SK-N-SH (cell line): ENCODE data around the gene BTBD9. TPM values are rescaled to one million over a fixed set of nuclear protein-coding genes. Genes with fewer than 3 reads are reported as not detected.

Experiments
- CTCF ChIA-PET: fragments of 300-600, 350-600 bp; formaldehyde crosslinking; extraction: SDS; loops from one replicate; lab custom pipeline; 2021; lab: Yijun Ruan, JAX
- POLR2A ChIA-PET: fragments of 350-600 bp; sonication (Branson Sonifier 250); formaldehyde crosslinking; extraction: SDS; loops from one replicate; lab custom pipeline; 2020; ENCODE audit warnings: antibody characterized with exemption, inconsistent platforms; lab: Yijun Ruan, JAX
- DNase-seq: peaks from one replicate; pipeline ENCODE4 v3.0.0; 2012
- H2AFZ ChIP-seq: fragments of 200-600 bp; sonication (generic); 2 replicates; pipeline ENCODE4 v1.8.1; 2016; ENCODE audit warnings: antibody characterized with exemption, mild to moderate bottlenecking, low read depth
- H3F3A ChIP-seq: fragments of 200-600 bp; sonication (generic); replicated peaks from 2 replicates; pipeline ENCODE3; 2016; ENCODE audit warnings: antibody characterized with exemption, mild to moderate bottlenecking; ENCODE audit not compliant: insufficient read depth
- H3K27ac ChIP-seq, 2 experiments: fragments of 200-500 bp in 1 of 2; fragments of 200-600 bp in 1 of 2; sonication (Bioruptor generic) in 1 of 2; sonication (generic), shearing (Covaris generic) in 1 of 2; 2 replicates each; pipeline versions ENCODE4 v1.5.1 to v1.6.1; 2014 to 2016; ENCODE audit warnings: low read depth in 2 of 2, inconsistent platforms in 1 of 2, low read length in 1 of 2, mild to moderate bottlenecking in 1 of 2, mixed read lengths in 1 of 2
- H3K27me3 ChIP-seq: fragments of 200-600 bp; sonication (generic), shearing (Covaris generic); 2 replicates; pipeline ENCODE4 v1.6.1; 2016; ENCODE audit warnings: mixed run types; ENCODE audit not compliant: insufficient read depth
- H3K36me3 ChIP-seq, 2 experiments: fragments of 200-500 bp in 1 of 2; fragments of 200-600 bp in 1 of 2; sonication (Bioruptor generic) in 1 of 2; sonication (generic) in 1 of 2; replicated peaks in 1 of 2; 2 replicates each; pipeline versions ENCODE3 to v1.5.1; 2014 to 2016; ENCODE audit warnings: low read length in 1 of 2, mild to moderate bottlenecking in 1 of 2; ENCODE audit not compliant: insufficient read depth in 2 of 2, control insufficient read depth in 1 of 2
- H3K4me1 ChIP-seq, 2 experiments: fragments of 200-500 bp in 1 of 2; fragments of 200-600 bp in 1 of 2; sonication (Bioruptor generic) in 1 of 2; sonication (generic), shearing (Covaris generic) in 1 of 2; 2 replicates each; pipeline versions ENCODE4 v1.5.1 to v1.6.1; 2014 to 2016; ENCODE audit warnings: low read depth in 1 of 2, low read length in 1 of 2, mixed run types in 1 of 2; ENCODE audit not compliant: insufficient read depth in 2 of 2, control insufficient read depth in 1 of 2
- H3K4me2 ChIP-seq: fragments of 200-600 bp; sonication (generic), shearing (Covaris generic); 2 replicates; pipeline ENCODE4 v1.6.1; 2017; ENCODE audit warnings: mixed run types
- H3K4me3 ChIP-seq, 2 experiments: fragments of 200-500 bp in 1 of 2; fragments of 200-600 bp in 1 of 2; sonication (Bioruptor generic) in 1 of 2; sonication (generic), shearing (Covaris generic) in 1 of 2; 2 replicates each; pipeline versions ENCODE4 v1.5.1 to v1.8.1; 2014 to 2016; ENCODE audit warnings: low read depth in 2 of 2, inconsistent platforms in 1 of 2, low read length in 1 of 2, mild to moderate bottlenecking in 1 of 2, mixed read lengths in 1 of 2, moderate library complexity in 1 of 2
- H3K79me2 ChIP-seq: fragments of 200-600 bp; sonication (generic); 2 replicates; pipeline ENCODE4 v1.8.1; 2017; ENCODE audit warnings: mild to moderate bottlenecking; ENCODE audit not compliant: insufficient read depth
- H3K9ac ChIP-seq: fragments of 200-600 bp; sonication (generic); 2 replicates; pipeline ENCODE4 v1.6.1; 2017; ENCODE audit warnings: mixed run types
- H3K9me2 ChIP-seq: fragments of 200-600 bp; sonication (generic); 2 replicates; pipeline ENCODE4 v1.6.1; 2017; ENCODE audit warnings: mixed run types
- H3K9me3 ChIP-seq: fragments of 200-600 bp; sonication (generic); 2 replicates; pipeline ENCODE4 v1.6.1; 2017; ENCODE audit warnings: mixed run types, mild to moderate bottlenecking, moderate library complexity
- H4K20me1 ChIP-seq: fragments of 200-600 bp; sonication (generic); 2 replicates; pipeline ENCODE4 v1.6.1; 2017; ENCODE audit warnings: mild to moderate bottlenecking, mixed run types; ENCODE audit not compliant: insufficient read depth
- EP300 ChIP-seq, 2 experiments: IDR thresholded peaks; 2 replicates each; pipeline versions ENCODE4 v1.4.0 to v1.6.1; 2012; ENCODE audit warnings: borderline replicate concordance in 1 of 2, low read depth in 1 of 2, low read length in 1 of 2
- FOXJ3 ChIP-seq: sonication (generic); formaldehyde crosslinking; IDR thresholded peaks from 2 replicates; pipeline ENCODE4 v1.5.1; 2020; ENCODE audit warnings: mild to moderate bottlenecking, missing genetic modification reagents
- GATA2 ChIP-seq: sonication (generic); formaldehyde crosslinking; IDR thresholded peaks from 2 replicates; pipeline ENCODE4 v1.5.0; 2020; ENCODE audit warnings: mild to moderate bottlenecking, missing genetic modification reagents
- MEF2A ChIP-seq: IDR thresholded peaks from 2 replicates; pipeline ENCODE4 v1.4.0; 2012; ENCODE audit warnings: low read depth, borderline replicate concordance
- RCOR1 ChIP-seq: fragments of 150-350 bp; IDR thresholded peaks from 2 replicates; pipeline ENCODE4 v1.6.1; 2017; ENCODE audit warnings: antibody characterized with exemption, low read length
- RXRA ChIP-seq: IDR thresholded peaks from 2 replicates; pipeline ENCODE4 v1.4.0; 2012; ENCODE audit warnings: low read depth, mild to moderate bottlenecking, borderline replicate concordance
- SIN3A ChIP-seq: IDR thresholded peaks from 2 replicates; pipeline ENCODE4 v1.6.1; 2012; ENCODE audit warnings: low read depth, mild to moderate bottlenecking, low read length, moderate library complexity, borderline replicate concordance
- SMC3 ChIP-seq: IDR thresholded peaks from 2 replicates; pipeline ENCODE4 v1.6.1; 2012; ENCODE audit warnings: low read depth, low read length, improper control_type of control experiment
- TEAD4 ChIP-seq: IDR thresholded peaks from 2 replicates; pipeline ENCODE4 v1.4.0; 2012; ENCODE audit warnings: mild to moderate bottlenecking, borderline replicate concordance; ENCODE audit not compliant: insufficient read depth
- WGBS: methylation state at CpG from one replicate; pipeline ENCODE4 v1.1.6; 2017; ENCODE audit warnings: low lambda C conversion rate; 5-methylcytosine and 5-hydroxymethylcytosine counted together
- polyA plus RNA-seq, 3 experiments: library from polyadenylated mRNA; depleted of rRNA; stranded (reverse); fragments of >200 nt; gene quantifications; 2 replicates each; pipeline ENCODE4 v1.2.3, GENCODE V29; 2012
- TF ChIP-seq, protein P1 (sequence below): IDR thresholded peaks from 2 replicates; pipeline ENCODE4 v1.4.0; 2012; ENCODE audit warnings: low read depth, borderline replicate concordance
- TF ChIP-seq, protein P2 (sequence below): IDR thresholded peaks from 2 replicates; pipeline ENCODE4 v1.6.1; 2012; ENCODE audit warnings: mild to moderate bottlenecking, low read depth, low read length, moderate library complexity
- TF ChIP-seq, protein P3 (sequence below): fragments of 150-350 bp; IDR thresholded peaks from 2 replicates; pipeline ENCODE4 v1.6.1; 2016; ENCODE audit warnings: mild to moderate bottlenecking, low read depth, low read length

The BTBD9 gene
- polyA plus RNA-seq, 1 of the 3 experiments (the other 2 are of a cell fraction) = 2.2 TPM

DNA sequence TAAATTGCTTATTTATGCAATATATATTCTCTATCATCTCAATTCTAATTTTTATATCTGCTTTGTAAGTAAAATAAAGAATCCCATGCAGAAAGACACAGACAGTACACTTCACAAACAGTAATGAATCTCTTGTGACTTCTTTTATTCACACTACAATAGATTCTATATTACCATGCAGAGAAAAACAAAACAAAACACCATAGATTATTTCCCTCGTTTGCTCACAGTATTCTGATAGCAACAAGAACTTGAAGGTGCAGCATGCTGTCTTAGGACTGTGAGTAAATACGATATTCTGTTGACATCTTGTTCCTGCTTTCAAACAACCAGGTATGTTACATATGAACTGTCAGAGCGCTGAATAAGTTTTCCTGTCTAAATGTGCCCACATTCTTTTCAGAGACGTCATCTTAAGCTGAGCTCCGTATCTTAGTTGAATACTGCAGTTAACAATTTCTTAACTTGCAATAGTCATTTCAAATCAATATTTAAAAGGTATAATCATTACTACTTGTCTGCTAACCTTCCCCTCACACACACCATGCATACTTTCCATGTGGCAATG, 140.1 kb downstream of the BTBD9 start:
- no peaks in the 10 kb centered on the region for H3K79me2 ChIP-seq
- 67% methylated on average over 5 of the region's 5 CpGs for WGBS
- DNase-seq = no peak
- H3K9ac ChIP-seq = no peak overlapping the region
- POLR2A ChIA-PET = no interaction called here
- H3K4me2 ChIP-seq = no peak overlapping the region
- H3K9me2 ChIP-seq = no peaks in the 10 kb centered on the region
- H3F3A ChIP-seq = no peaks in the 10 kb centered on the region
- no peaks in the 10 kb centered on the region for H3K9me3 ChIP-seq
- TF ChIP-seq SIN3A (no peak), RXRA (no peak), GATA2 (CRISPR knock-in tag) (no peak), MEF2A (no peak), SMC3 (no peak), RCOR1 (no peak), TEAD4 (no peak), FOXJ3 (CRISPR knock-in tag) (no peak), EP300 (IDR thresholded peaks at IDR 0.05; ENCODE audit: borderline replicate concordance in 1 of 2, low read depth in 1 of 2, low read length in 1 of 2) (no peak)
- TF ChIP-seq, protein P1, sequence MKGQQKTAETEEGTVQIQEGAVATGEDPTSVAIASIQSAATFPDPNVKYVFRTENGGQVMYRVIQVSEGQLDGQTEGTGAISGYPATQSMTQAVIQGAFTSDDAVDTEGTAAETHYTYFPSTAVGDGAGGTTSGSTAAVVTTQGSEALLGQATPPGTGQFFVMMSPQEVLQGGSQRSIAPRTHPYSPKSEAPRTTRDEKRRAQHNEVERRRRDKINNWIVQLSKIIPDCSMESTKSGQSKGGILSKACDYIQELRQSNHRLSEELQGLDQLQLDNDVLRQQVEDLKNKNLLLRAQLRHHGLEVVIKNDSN = no peak
- TF ChIP-seq, protein P2, sequence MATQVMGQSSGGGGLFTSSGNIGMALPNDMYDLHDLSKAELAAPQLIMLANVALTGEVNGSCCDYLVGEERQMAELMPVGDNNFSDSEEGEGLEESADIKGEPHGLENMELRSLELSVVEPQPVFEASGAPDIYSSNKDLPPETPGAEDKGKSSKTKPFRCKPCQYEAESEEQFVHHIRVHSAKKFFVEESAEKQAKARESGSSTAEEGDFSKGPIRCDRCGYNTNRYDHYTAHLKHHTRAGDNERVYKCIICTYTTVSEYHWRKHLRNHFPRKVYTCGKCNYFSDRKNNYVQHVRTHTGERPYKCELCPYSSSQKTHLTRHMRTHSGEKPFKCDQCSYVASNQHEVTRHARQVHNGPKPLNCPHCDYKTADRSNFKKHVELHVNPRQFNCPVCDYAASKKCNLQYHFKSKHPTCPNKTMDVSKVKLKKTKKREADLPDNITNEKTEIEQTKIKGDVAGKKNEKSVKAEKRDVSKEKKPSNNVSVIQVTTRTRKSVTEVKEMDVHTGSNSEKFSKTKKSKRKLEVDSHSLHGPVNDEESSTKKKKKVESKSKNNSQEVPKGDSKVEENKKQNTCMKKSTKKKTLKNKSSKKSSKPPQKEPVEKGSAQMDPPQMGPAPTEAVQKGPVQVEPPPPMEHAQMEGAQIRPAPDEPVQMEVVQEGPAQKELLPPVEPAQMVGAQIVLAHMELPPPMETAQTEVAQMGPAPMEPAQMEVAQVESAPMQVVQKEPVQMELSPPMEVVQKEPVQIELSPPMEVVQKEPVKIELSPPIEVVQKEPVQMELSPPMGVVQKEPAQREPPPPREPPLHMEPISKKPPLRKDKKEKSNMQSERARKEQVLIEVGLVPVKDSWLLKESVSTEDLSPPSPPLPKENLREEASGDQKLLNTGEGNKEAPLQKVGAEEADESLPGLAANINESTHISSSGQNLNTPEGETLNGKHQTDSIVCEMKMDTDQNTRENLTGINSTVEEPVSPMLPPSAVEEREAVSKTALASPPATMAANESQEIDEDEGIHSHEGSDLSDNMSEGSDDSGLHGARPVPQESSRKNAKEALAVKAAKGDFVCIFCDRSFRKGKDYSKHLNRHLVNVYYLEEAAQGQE = no peak
- TF ChIP-seq, protein P3, sequence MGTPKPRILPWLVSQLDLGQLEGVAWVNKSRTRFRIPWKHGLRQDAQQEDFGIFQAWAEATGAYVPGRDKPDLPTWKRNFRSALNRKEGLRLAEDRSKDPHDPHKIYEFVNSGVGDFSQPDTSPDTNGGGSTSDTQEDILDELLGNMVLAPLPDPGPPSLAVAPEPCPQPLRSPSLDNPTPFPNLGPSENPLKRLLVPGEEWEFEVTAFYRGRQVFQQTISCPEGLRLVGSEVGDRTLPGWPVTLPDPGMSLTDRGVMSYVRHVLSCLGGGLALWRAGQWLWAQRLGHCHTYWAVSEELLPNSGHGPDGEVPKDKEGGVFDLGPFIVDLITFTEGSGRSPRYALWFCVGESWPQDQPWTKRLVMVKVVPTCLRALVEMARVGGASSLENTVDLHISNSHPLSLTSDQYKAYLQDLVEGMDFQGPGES = no peak
- CTCF ChIA-PET = no interaction called here
- H3K27me3 ChIP-seq = no peaks in the 10 kb centered on the region
- no peak overlapping the region for H3K4me3 ChIP-seq
- H3K27ac ChIP-seq = no peak overlapping the region
- H3K4me1 ChIP-seq = peaks cover 0 to 9% of the 10 kb centered on the region in 2 experiments; a peak in 2 of 4 replicates
- no peaks in the 10 kb centered on the region for H3K36me3 ChIP-seq
- no peaks in the 10 kb centered on the region for H4K20me1 ChIP-seq
- H2AFZ ChIP-seq = no peak overlapping the region
